H7 (cell line): Measurements from ENCODE around the gene HNF1B. TPM values are rescaled to one million over a fixed set of nuclear protein-coding genes. Genes with fewer than 3 reads are reported as not detected.

ENCODE experiments used
- DNase-seq: peaks from one replicate; pipeline ENCODE4 v3.0.0; 2012
- H3K27me3 ChIP-seq: 2 replicates; pipeline ENCODE4 v1.6.0; 2011; ENCODE audit warnings: mild to moderate bottlenecking, low read length; ENCODE audit not compliant: control insufficient read depth, insufficient read depth
- H3K36me3 ChIP-seq: replicated peaks from 2 replicates; pipeline ENCODE4 v1.5.1; 2011; ENCODE audit warnings: low read length; ENCODE audit not compliant: control insufficient read depth, insufficient read depth
- H3K4me3 ChIP-seq: 2 replicates; pipeline ENCODE4 v1.5.1; 2011; ENCODE audit warnings: low read depth, mild to moderate bottlenecking, control low read depth, low read length, moderate library complexity; ENCODE audit not compliant: insufficient read depth
- total RNA-seq: library from RNA; depleted of rRNA; stranded (reverse); fragments of >200 nt; shearing (Covaris generic); gene quantifications from 2 replicates; pipeline ENCODE4 v1.2.3, GENCODE V29; 2014

Gene HNF1B
- total RNA-seq, 1 experiment from 2014 or later, result 1.1 TPM

DNA sequence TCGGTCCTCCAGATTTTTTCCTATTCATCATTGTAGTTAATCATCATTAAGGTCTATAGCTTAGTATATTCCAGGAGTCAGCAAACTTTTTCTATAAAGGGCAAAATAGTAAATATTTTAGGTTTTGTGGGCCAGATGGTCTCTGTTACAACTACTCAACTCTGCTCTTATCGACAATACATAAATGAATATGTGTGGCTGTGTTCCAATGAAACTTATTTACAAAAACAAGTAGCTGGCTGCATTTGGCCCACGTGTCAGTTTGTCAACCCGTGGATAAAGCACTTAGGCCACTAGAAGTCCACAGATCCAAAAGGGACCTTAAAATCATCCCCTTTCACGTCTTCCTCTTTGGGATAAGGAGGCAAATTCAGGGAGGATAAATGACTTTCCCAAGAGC lies 5.4 kb upstream of the HNF1B start:
- DNase-seq, result no peak
- H3K27me3 ChIP-seq, result peaks cover 34% of the 10 kb centered on the region
- no peak overlapping the region for H3K4me3 ChIP-seq
- no peaks in the 10 kb centered on the region for H3K36me3 ChIP-seq

DNA sequence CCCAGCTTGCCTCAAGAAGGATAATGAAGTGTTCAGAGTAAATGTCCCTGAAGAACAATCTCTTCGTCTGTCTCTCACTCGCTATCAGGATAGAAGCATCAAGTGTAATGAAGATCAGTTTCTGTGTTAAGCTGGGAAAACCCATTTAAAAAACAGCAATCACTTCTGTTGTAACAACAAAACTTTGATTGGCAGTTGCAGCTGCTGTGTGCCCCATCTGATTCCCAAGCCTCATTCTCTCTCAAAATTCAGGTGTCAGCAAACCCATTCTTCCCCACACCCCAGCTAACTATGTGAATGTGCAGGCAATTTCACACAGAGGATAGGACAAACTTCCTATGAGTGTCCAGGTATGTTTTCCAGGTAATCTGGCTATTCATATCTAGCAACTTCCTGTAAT lies 2.4 kb upstream of the HNF1B start:
- no peak overlapping the region for H3K4me3 ChIP-seq
- DNase-seq, result no peak
- H3K36me3 ChIP-seq, result no peaks in the 10 kb centered on the region
- H3K27me3 ChIP-seq, result peaks cover 65% of the 10 kb centered on the region

DNA sequence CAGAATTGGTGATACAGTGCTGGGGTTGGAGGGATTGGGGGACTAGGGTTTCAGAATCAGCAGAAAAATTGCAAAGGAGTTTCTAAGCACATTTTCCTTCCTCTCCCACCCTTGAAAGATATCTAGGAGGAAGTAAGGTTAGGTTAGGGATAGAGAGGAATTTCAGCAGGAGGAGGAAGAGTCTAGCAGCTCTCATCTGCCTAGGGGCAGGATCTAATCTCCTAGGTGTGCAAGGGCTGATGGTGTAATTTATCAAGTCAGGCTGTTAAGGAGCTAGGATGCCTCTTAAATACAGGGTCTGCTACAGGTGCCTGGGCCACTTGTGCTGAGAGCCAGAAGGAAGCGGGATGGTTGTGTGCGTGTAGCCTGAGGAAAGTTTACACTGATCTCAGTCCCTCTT lies 1.8 kb upstream of the HNF1B start:
- Histone ChIP-seq H3K27me3 (peaks cover 71% of the 10 kb centered on the region), H3K36me3 (no peaks in the 10 kb centered on the region), H3K4me3 (no peak overlapping the region)
- no peak for DNase-seq

DNA sequence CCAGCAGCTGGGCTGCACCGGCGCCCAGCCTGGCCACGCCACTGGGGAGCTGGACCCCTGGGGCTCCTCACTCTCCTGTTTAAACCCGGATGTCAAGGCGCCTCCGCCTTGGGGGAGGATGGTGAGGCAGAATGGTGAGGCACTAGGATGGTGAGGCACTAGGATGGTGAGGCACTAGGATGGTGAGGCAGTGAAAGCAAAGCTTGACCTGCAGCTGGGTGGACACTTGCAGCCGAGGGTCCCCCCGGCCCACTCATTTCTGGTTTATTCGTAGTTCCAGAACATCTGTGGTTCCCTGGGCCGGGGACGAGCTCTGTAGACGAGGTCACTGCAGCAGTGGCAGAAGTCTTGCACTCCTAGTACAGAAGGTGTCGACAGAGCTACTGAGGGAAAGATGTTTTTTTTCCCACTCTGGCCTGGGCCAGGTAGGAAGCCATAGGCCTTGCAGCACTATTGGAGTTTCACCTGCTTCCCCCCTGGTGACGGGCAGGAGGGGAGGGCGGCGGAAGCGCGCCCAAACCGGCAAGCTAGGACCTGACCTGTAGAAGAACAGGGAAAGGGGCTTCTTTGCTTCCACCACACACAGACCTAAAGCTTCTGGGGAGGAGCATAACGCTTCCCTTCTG lies 1.1 kb upstream of the HNF1B start:
- H3K36me3 ChIP-seq, result no peaks in the 10 kb centered on the region
- peak overlapping the region; percentile 54 for H3K4me3 ChIP-seq
- peak; percentile 51 for DNase-seq
- peaks cover 78% of the 10 kb centered on the region for H3K27me3 ChIP-seq

DNA sequence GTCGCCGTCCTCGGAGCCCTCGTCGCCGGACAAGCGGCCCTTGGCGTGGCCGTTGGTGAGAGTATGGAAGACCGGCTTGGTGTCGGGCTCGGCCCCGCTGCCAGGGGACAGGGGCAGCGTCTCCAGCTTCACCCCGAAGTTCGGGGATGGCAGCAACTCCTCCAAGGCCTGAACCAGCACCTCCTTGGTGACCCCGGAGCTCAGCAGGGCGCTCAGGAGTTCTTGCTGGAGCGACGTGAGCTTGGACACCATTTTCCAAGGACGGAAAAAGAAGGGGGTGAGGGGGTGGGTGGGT lies 279 bp downstream of the HNF1B start:
- Histone ChIP-seq H3K27me3 (peaks cover 91% of the 10 kb centered on the region), H3K4me3 (peak overlapping the region; percentile 54)

DNA sequence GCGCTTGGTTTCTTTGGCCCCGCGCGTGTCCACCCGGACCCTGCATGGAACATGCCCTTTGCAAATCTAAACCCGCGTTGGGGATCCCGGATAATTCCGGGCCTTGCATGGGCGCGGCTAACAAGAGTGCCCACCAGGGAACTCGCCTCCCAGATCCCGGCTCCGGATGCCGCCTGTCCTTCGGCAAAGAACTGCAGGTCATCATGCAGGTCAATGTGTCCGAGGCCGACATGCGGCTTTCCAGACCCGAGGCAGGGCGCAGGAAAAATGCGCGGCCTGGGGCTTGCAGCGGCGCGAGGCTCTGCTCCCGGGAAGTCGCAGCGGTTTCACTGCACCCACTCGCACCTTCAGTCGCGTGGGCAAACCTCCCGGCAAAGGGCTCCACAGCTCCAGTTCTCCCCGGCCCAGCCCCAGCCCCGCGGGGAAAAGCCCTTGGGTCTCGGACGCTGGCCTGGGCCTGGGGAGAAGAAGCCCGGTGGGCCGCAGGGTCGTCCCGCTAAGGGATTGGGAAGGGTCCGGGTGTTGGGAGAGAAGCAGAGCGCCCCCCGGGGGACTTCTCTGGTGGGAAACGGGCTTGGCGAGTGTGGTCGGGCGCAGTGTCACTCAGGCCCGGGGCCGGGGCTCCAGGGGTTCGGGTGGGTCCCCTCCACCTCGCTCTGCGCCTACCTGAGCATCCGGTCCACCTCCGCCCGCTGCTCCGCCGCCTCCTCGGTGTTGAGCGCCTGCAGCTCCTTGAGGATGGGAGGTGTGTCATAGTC lies 805 bp downstream of the HNF1B start:
- H3K27me3 ChIP-seq, result peaks cover 96% of the 10 kb centered on the region
- peak overlapping the region; percentile 54 for H3K4me3 ChIP-seq
- H3K36me3 ChIP-seq, result no peaks in the 10 kb centered on the region
- peak; percentile 82 for DNase-seq

More for the DNA sequence above, 279 bp downstream of the HNF1B start:
- no peaks in the 10 kb centered on the region for H3K36me3 ChIP-seq
- no peak for DNase-seq

DNA sequence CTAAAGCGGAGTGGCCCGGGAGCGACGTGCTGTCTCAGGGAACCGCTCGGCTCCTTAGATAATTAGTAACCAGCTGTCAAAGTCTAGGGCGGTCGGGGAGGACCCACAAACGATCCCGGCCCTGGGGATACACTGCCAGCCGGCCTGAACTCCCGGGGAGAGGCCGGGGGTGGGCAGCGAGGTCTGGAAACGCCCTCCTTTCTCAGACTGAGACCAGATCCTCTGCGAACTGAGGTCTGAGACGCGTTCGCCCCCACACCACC lies 1.3 kb downstream of the HNF1B start:
- Histone ChIP-seq H3K27me3 (peaks cover 99% of the 10 kb centered on the region), H3K4me3 (peak overlapping the region; percentile 54), H3K36me3 (no peaks in the 10 kb centered on the region)
- peak; percentile 75 for DNase-seq

DNA sequence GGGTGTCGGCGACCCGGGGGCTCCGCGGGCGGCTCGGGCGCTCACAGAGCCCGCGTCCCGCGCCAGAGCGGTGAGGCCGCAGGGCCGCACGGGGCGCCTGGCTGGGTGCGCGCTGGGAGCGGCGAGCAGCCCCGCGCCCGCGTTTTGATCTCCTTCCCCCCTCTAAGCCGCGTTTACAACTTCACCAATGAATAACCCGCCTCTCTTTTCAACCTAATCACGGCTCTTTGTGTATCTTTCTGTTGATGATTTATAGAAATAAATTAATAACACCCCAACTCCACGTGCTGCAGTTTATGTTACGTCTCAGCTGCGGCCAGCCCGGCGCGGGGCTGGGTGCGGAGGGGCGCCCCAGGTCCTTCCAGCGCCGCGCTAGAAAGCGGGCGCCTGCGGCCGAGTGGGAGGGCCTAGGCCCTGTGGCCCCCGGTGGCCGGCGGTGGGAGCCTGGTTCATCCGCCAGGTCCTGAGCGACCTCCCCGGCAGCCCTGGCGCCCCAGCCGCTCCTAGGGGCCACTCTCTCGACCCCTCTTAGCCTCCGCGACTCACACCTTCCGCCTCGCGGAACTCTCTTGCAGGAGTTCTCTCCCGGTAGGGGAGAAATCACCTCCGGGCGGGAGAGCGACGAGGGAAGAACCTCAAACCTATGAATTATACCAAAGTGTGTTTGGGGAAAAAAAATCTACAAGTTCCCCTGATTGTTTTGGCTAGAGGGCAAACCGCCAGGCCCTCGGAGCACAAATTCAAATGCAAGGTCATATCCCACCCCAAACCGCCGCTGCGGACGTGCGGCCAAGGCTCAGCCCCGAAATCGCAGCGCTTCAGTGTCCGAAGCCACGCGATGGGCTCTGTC lies 1.9 kb downstream of the HNF1B start:
- H3K4me3 ChIP-seq, result peak overlapping the region; percentile 54
- no peaks in the 10 kb centered on the region for H3K36me3 ChIP-seq
- H3K27me3 ChIP-seq, result peaks cover 98% of the 10 kb centered on the region
- peak; percentile 84 for DNase-seq

DNA sequence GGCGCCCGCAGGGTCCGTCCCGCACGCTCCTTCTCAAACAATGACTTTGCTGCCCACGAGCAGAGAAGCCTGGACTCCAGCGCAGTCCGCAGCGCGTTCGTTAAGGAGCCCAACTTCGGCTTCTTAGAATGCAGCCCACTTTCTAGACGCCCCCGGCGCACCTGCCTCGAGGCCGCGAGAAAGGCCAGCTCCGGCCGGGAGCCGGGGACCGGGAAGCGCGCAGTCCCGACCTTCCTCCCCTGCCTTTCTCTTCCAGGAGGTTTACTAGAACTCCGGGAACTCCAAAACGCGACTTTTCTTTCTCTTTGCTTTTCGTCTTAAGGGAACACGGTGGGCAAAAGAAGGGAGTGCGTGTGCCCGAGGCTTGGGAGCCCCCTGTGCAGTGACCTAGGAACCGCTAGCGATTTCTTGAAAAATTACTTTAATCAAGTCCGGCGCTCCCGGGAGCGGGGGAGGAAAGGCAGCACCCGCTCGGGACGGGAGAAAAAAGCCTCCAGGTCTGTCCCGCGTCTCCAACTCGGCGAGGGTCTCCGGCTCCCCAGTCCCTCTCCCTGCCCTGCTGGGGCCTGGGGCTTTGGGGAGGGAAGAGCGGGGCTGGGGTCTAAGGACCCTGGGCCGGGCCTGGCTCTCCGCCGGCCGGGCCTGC lies 2.6 kb downstream of the HNF1B start:
- DNase-seq, result peak; percentile 87
- Histone ChIP-seq H3K36me3 (no peaks in the 10 kb centered on the region), H3K27me3 (peaks cover 92% of the 10 kb centered on the region), H3K4me3 (peak overlapping the region; percentile 54)

DNA sequence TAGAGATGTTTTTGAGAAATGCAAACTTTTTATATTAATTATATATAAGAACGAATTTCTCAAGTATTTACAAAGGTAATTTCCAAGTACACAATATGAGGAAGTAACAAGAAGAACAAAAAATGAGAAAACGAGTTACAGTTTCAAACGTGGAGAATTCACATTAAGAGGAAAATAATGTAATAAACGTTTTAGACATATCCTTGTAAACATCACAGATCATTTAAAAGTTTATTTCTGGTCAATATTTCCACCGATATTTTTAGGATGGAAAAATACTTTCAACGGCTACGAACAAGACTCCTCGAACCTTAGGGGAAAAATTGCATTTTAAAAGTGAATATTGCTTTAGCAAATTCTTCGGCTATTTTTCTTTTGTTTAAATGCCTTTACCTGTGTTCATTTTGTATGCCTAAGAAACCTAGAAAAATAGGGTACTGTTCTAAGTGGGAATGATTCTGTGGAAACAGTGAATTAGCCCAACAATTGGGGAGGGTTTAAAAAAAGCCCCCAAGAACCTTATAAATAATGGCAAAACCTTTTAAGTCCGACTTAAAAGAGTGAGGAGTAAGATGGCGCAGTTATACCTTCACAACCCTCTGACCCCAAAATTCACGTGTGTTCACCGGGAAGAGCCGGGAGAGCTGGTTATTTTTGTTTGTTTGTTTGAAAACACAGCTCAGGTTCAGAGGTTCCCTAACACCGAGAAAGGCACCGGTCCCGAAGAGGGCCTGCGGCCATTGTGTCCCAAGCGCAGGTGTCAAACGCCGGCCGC lies 3.3 kb downstream of the HNF1B start:
- Histone ChIP-seq H3K36me3 (no peaks in the 10 kb centered on the region), H3K4me3 (peak overlapping the region; percentile 54), H3K27me3 (peaks cover 91% of the 10 kb centered on the region)
- no peak for DNase-seq

DNA sequence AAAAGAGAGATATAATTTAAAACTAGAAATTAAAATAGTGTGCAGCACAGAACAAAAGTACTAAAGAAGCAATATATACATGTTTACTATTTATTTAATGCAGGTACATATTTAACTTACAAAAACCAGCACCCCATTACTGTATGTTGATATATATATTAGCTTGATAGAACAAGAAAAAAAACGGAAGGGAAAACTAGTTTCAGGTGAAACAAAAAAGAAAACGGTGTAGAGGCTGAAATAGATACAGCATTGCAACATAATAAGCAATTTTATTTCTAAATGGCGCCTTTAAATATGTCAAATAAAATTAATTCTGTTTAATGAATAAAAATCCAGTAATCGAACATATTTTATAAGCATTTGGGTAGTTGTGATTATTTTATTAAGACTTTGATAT lies 3.9 kb downstream of the HNF1B start:
- Histone ChIP-seq H3K27me3 (peaks cover 90% of the 10 kb centered on the region), H3K4me3 (no peak overlapping the region), H3K36me3 (no peaks in the 10 kb centered on the region)
- DNase-seq, result no peak

DNA sequence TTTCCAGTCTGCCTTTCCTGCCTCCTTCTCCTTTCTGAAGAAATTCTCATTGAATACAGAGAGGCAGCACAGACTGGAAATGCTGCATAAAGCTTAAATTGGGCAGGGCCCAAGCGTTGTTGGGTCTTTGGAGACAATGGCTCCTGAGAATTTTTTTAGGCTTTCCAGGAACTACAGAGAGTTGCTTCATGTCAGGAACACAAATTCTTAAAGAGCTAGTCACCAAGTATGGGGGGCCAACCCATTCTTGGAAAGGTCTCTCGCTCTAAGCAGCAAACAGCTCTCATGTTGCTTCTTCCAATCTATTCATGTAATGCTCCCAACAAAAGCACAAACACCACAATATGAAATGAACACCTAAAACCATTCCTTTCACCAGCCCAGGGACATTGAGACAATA lies 6.9 kb downstream of the HNF1B start:
- Histone ChIP-seq H3K27me3 (peaks cover 62% of the 10 kb centered on the region), H3K4me3 (no peak overlapping the region), H3K36me3 (no peaks in the 10 kb centered on the region)
- no peak for DNase-seq

DNA sequence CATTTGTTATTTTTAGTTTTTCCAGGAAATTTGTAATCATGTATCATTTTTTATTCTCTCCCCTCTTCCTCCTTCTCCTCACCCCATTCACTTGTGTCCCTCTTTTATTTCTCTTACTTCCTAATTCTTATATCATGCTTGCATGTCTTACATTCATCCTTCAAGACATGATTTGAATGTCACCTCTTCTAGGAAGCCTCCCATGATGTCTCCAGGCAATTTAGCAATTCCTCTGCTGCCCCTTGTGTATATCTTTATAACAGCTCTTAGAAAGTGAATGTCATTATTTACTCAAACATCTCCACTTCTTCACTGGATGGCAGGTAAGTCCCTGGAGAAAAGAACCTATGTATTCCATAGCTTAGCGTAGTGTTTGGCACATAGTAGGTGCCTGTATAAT lies 7.8 kb downstream of the HNF1B start:
- no peak overlapping the region for H3K4me3 ChIP-seq
- peaks cover 53% of the 10 kb centered on the region for H3K27me3 ChIP-seq
- no peaks in the 10 kb centered on the region for H3K36me3 ChIP-seq
- no peak for DNase-seq

DNA sequence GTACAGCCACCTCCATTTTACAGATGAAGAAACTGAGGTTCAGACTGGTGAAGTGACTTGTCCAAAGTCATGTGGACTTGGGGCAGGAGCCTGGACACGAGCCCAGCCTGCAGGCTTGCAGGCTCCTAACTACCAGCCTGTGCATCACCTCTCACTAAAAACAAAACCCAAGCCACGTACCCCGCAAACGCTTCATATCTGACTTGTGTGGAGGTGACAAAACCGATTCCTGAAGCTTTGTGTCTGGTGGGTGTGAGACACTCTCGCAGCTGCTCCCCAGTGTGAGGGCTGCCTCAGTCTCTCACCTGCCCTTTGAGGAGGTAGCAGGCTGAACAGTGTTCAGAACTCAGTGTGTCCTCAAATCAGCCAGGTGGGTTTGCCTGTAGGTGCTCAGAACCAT lies 8.4 kb downstream of the HNF1B start:
- no peaks in the 10 kb centered on the region for H3K36me3 ChIP-seq

More for the DNA sequence above, 8.4 kb downstream of the HNF1B start:
- H3K4me3 ChIP-seq, result no peak overlapping the region
- H3K27me3 ChIP-seq, result peaks cover 47% of the 10 kb centered on the region
- no peak for DNase-seq
